ENCODE measurements around the gene CNOT3. TPM values are rescaled to one million over a fixed set of nuclear protein-coding genes. Genes with fewer than 3 reads are reported as not detected.

The CNOT3 gene
- total and polyA plus RNA-seq, 2 experiments from 2014 or later, result 12.0 to 50.1 TPM

GRCh38 chr19:54100561-54100960 lies 37.0 kb upstream of the CNOT3 start, which contains the start of gene OSCAR:
Gene OSCAR, minus strand, starts transcription at chr19:54100803. Its CDS starts 11 bp downstream, at chr19:54100792.
- no peaks in the 10 kb centered on the region for H4K20me1 ChIP-seq (ENCODE audit: insufficient read depth, poor library complexity, severe bottlenecking)
- TF ChIP-seq EZH2phosphoT487 (IDR thresholded peaks at IDR 0.05; ENCODE audit: low read depth, severe bottlenecking, unreplicated experiment) (no peak), CTCF (IDR thresholded peaks at IDR 0.05; ENCODE audit: poor library complexity) (no peak), EZH2 (IDR thresholded peaks at IDR 0.05; ENCODE audit: borderline replicate concordance) (no peak)
- H2AFZ ChIP-seq, result no peak within 1 kb of the TSS
- H3K36me3 ChIP-seq (replicated peaks; ENCODE audit: insufficient read depth, low read depth), result no peaks in the 10 kb centered on the region
- no peaks in the 10 kb centered on the region for H3K9me3 ChIP-seq (ENCODE audit: low read depth)
- 65% methylated on average over 5 of the region's 5 CpGs for WGBS (ENCODE audit: low lambda C conversion rate, missing lambda C conversion rate)
- H3K27ac ChIP-seq, result no peak within 1 kb of the TSS
- peaks cover 12% of the 10 kb centered on the region for H3K4me1 ChIP-seq (ENCODE audit: insufficient read depth)
- no peak within 1 kb of the TSS for H3K4me3 ChIP-seq
- peaks cover 7% of the 10 kb centered on the region for H3K27me3 ChIP-seq
- H3K4me2 ChIP-seq, result no peak within 1 kb of the TSS
- no peak for DNase-seq (ENCODE audit: low spot score)
- peaks cover 21% of the 10 kb centered on the region for H3K79me2 ChIP-seq
- no peaks in the 10 kb centered on the region for H3K9me2 ChIP-seq (replicated peaks; ENCODE audit: insufficient read depth)

GRCh38 chr19:54102421-54103169 lies 35.0 kb upstream of the CNOT3 start, which contains the start of gene NDUFA3:
Gene NDUFA3, plus strand, starts transcription at chr19:54102855. Its CDS starts 24 bp downstream, at chr19:54102879.
- H3K27ac ChIP-seq, result peak within 1 kb of the TSS; percentile 39
- no peaks in the 10 kb centered on the region for H3K9me3 ChIP-seq (ENCODE audit: low read depth)
- WGBS (ENCODE audit: low lambda C conversion rate, missing lambda C conversion rate), result 4% methylated on average over 53 of the region's 54 CpGs
- H3K4me2 ChIP-seq, result peak within 1 kb of the TSS; percentile 89
- peak within 1 kb of the TSS; percentile 89 for H2AFZ ChIP-seq
- no peaks in the 10 kb centered on the region for H3K36me3 ChIP-seq (replicated peaks; ENCODE audit: insufficient read depth, low read depth)
- H3K4me3 ChIP-seq, result peak within 1 kb of the TSS; percentile 34
- peak; percentile 99 for DNase-seq (ENCODE audit: low spot score)
- H3K4me1 ChIP-seq (ENCODE audit: insufficient read depth), result peaks cover 3% of the 10 kb centered on the region
- H3K9me2 ChIP-seq (replicated peaks; ENCODE audit: insufficient read depth), result no peaks in the 10 kb centered on the region
- H3K79me2 ChIP-seq, result peaks cover 22% of the 10 kb centered on the region
- TF ChIP-seq CTCF (IDR thresholded peaks at IDR 0.05; ENCODE audit: poor library complexity) (no peak), EZH2 (IDR thresholded peaks at IDR 0.05; ENCODE audit: borderline replicate concordance) (no peak), EZH2phosphoT487 (IDR thresholded peaks at IDR 0.05; ENCODE audit: low read depth, severe bottlenecking, unreplicated experiment) (no peak)
- no peaks in the 10 kb centered on the region for H4K20me1 ChIP-seq (ENCODE audit: insufficient read depth, poor library complexity, severe bottlenecking)
- H3K27me3 ChIP-seq, result no peaks in the 10 kb centered on the region

GRCh38 chr19:54104998-54105715 lies 32.4 kb upstream of the CNOT3 start:
- no peak for DNase-seq (ENCODE audit: low spot score)
- Histone ChIP-seq H3K36me3 (replicated peaks; ENCODE audit: insufficient read depth, low read depth) (no peaks in the 10 kb centered on the region), H3K79me2 (peaks cover 22% of the 10 kb centered on the region), H3K4me1 (ENCODE audit: insufficient read depth) (peaks cover 3% of the 10 kb centered on the region), H3K9me2 (replicated peaks; ENCODE audit: insufficient read depth) (no peaks in the 10 kb centered on the region), H3K4me2 (no peak overlapping the region), H4K20me1 (ENCODE audit: insufficient read depth, poor library complexity, severe bottlenecking) (no peaks in the 10 kb centered on the region), H3K9me3 (ENCODE audit: low read depth) (no peaks in the 10 kb centered on the region), H3K27me3 (no peaks in the 10 kb centered on the region), H2AFZ (no peak overlapping the region), H3K4me3 (no peak overlapping the region), H3K27ac (no peak overlapping the region)
- WGBS (ENCODE audit: low lambda C conversion rate, missing lambda C conversion rate), result 93% methylated on average over 11 of the region's 11 CpGs
- no peak for TF ChIP-seq EZH2phosphoT487 (IDR thresholded peaks at IDR 0.05; ENCODE audit: low read depth, severe bottlenecking, unreplicated experiment)
- no peak for TF ChIP-seq EZH2 (IDR thresholded peaks at IDR 0.05; ENCODE audit: borderline replicate concordance)
- no peak for TF ChIP-seq CTCF (IDR thresholded peaks at IDR 0.05; ENCODE audit: poor library complexity)
